Stimulated activated CD8-positive, alpha-beta memory T cell treated with anti-CD3 and anti-CD28 coated beads, Interleukin-4, amount 100 ng/mL, for 1 hour (primary cell): ENCODE results near the gene IRAK4.

Source experiments
- DNase-seq, 2 donors: peaks; one replicate each; pipeline ENCODE4 v3.0.0-alpha.2; 2020; ENCODE audit warnings: low read depth in 2 of 2, low spot score in 1 of 2

Gene IRAK4

DNA sequence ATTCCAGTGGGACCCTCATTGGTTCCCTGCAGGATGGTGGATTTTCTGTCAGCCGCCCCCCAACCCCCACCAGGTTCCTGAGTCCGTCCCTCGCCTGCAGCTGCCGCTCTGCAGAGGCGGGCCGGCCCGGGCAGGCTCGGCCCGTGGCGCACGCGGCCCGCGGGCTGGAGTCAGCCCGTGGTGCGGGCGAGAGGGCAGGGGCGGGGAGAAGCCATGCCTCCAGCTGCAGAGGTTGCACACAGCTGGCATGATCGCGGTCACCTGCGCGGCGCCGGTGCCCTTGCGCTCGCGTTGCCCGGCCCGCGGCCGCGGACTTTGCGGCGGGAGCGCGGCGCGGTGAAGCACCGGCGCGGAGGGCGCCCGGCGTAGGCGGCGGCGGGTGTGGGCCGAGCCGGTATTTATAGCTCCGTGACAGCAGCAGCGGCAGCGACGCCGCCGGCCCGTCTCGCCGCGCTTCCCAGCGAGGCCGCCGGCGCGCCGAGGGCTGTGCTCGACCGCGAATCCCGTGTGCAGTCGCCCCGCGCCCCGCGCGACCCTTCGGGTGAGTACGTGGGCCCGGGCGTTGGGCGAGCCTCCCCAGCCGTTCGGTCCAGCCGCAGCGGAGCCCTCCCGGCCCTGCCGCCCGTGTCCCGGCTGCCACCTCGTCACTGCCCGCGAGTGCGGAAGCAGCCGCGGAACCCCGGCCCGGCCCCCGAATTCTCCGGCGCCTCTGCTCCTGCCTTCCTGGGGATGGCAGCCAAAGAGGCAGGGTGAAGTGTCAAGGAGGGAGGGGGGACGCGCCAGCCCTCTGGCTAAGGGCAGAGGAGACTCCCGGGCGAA is 77.1 kb downstream of the IRAK4 start, which contains the start of gene TMEM117:
TSS of gene TMEM117 (plus strand) at position 426 of the 819 bp plus-strand sequence.
- DNase-seq = peak; percentile 17 to 27

DNA sequence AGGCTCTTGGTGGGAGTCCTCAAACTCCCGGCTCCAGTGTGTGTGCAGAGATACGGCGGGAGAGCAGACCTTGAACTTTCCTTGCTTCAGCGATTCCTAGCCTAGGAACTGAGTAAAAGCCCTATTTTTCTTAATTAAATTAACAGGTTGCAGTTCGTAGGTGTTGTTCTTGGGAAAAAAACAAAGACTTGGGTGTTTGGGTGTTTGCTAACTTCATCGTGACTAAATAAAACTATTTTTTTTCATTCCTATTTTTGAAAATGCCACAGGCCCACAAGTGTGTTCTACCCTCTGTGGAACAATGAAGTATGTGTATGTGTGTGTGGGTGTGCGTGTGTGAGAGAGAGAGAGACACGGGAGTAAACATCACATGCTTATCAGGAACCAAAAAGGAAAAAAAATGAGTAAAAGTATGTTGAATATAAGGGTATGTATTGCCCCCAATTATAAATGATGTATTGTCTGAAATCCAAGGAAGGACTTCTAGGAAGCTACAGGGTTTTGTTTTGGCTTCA is 77.8 kb downstream of the IRAK4 start:
- no peak for DNase-seq
